Measurements from ENCODE around the gene POLN.
"Not testable (repeated sequence)": the region's sequence is repeated elsewhere in the genome, so short reads cannot be mapped to it uniquely, and the experiment has no call there.

Gene POLN

DNA sequence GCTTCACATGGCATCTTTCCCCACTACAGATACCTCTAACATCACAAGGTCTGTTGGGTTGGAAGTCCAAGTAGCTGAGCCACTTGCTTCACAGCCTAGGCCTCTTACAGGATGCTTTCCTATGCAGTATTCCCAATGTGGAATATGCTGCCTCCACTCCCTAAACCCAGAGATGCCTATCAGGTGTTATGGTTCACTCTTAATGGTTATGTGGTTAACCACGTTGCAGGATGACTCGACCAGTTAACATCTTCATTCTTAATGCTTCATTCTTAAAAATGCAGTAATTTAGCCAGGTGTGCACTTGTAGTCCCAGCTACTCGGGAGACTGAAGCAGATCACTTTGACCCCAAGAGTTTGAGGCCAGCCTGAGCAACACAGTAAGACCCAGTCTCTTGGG lies 24.2 kb downstream of the POLN start:
- Histone ChIP-seq H3K27ac (ENCODE audit: low read depth, low read length, poor library complexity, severe bottlenecking) (no peak overlapping the region), H3F3A (ENCODE audit: insufficient read depth, low read length) (no peaks in the 10 kb centered on the region), H4K20me1 (ENCODE audit: insufficient read depth, low read length) (no peaks in the 10 kb centered on the region), H3K4me3 (ENCODE audit: low read depth, low read length, poor library complexity, severe bottlenecking) (no peak overlapping the region), H3K4me2 (ENCODE audit: low read length) (no peak overlapping the region), H3K9me2 (ENCODE audit: low read depth, low read length) (no peaks in the 10 kb centered on the region), H3K9ac (ENCODE audit: low read length) (no peak overlapping the region), H3K9me3 (ENCODE audit: low read length) (no peaks in the 10 kb centered on the region), H3K79me2 (ENCODE audit: insufficient read depth, low read length) (no peaks in the 10 kb centered on the region), H2AFZ (ENCODE audit: low read length) (no peak overlapping the region), H3K36me3 (ENCODE audit: insufficient read depth, low read length) (no peaks in the 10 kb centered on the region), H3K27me3 (ENCODE audit: insufficient read depth, low read length) (no peaks in the 10 kb centered on the region), H3K4me1 (ENCODE audit: insufficient read depth, low read length, severe bottlenecking) (no peaks in the 10 kb centered on the region)
- TF ChIP-seq CTCF (IDR thresholded peaks at IDR 0.05; ENCODE audit: low read length): no peak
- TF ChIP-seq EZH2 (IDR thresholded peaks at IDR 0.05; ENCODE audit: borderline replicate concordance, low read length): no peak

DNA sequence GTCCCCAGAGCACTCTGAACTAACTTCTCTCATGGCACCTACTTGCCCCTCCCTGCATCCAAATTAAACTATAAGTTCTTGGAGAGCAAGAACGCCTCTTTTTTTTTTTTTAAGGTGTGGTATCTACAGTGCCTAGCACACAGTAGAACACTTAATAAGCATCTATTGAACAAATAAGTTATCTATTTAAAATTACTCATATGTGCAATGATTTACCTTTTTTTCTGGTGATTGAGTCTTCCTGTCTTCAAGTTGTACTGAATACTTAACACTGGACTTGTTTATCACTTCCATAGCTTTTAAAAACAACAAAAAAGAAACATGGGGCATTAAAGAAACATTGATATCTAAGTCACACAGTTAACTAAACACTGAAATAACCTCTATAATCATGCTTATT lies 29.1 kb downstream of the POLN start:
- no peaks in the 10 kb centered on the region for H3K79me2 ChIP-seq (ENCODE audit: insufficient read depth, low read length)
- no peaks in the 10 kb centered on the region for H3K4me1 ChIP-seq (ENCODE audit: insufficient read depth, low read length, severe bottlenecking)
- H3K4me2 ChIP-seq (ENCODE audit: low read length): no peak overlapping the region
- H3K9me3 ChIP-seq (ENCODE audit: low read length): no peaks in the 10 kb centered on the region
- H3K27ac ChIP-seq (ENCODE audit: low read depth, low read length, poor library complexity, severe bottlenecking): no peak overlapping the region
- no peak overlapping the region for H2AFZ ChIP-seq (ENCODE audit: low read length)
- TF ChIP-seq CTCF (IDR thresholded peaks at IDR 0.05; ENCODE audit: low read length): no peak
- no peak for TF ChIP-seq EZH2 (IDR thresholded peaks at IDR 0.05; ENCODE audit: borderline replicate concordance, low read length)
- no peak overlapping the region for H3K4me3 ChIP-seq (ENCODE audit: low read depth, low read length, poor library complexity, severe bottlenecking)
- no peak overlapping the region for H3K9ac ChIP-seq (ENCODE audit: low read length)
- no peaks in the 10 kb centered on the region for H3K36me3 ChIP-seq (ENCODE audit: insufficient read depth, low read length)
- no peaks in the 10 kb centered on the region for H3K9me2 ChIP-seq (ENCODE audit: low read depth, low read length)
- H4K20me1 ChIP-seq (ENCODE audit: insufficient read depth, low read length): no peaks in the 10 kb centered on the region
- H3K27me3 ChIP-seq (ENCODE audit: insufficient read depth, low read length): no peaks in the 10 kb centered on the region
- no peaks in the 10 kb centered on the region for H3F3A ChIP-seq (ENCODE audit: insufficient read depth, low read length)

- H3K4me3 ChIP-seq (ENCODE audit: low read depth, low read length, poor library complexity, severe bottlenecking); H3K36me3 ChIP-seq (ENCODE audit: insufficient read depth, low read length); H3K27ac ChIP-seq (ENCODE audit: low read depth, low read length, poor library complexity, severe bottlenecking); H3K4me1 ChIP-seq (ENCODE audit: insufficient read depth, low read length, severe bottlenecking); H3K79me2 ChIP-seq (ENCODE audit: insufficient read depth, low read length); H3F3A ChIP-seq (ENCODE audit: insufficient read depth, low read length); H3K9me3 ChIP-seq (ENCODE audit: low read length); H4K20me1 ChIP-seq (ENCODE audit: insufficient read depth, low read length); H3K9me2 ChIP-seq (ENCODE audit: low read depth, low read length); H3K4me2 ChIP-seq (ENCODE audit: low read length); H3K27me3 ChIP-seq (ENCODE audit: insufficient read depth, low read length); H2AFZ ChIP-seq (ENCODE audit: low read length); H3K9ac ChIP-seq (ENCODE audit: low read length): not testable (repeated sequence)
Observed at GRCh38 chr4:2202789-2203188, 39.1 kb downstream of the POLN start.

GRCh38 chr4:2194496-2194895 lies 47.4 kb downstream of the POLN start:
- Histone ChIP-seq H3F3A (ENCODE audit: insufficient read depth, low read length) (no peaks in the 10 kb centered on the region), H4K20me1 (ENCODE audit: insufficient read depth, low read length) (no peaks in the 10 kb centered on the region), H3K27ac (ENCODE audit: low read depth, low read length, poor library complexity, severe bottlenecking) (no peak overlapping the region), H3K27me3 (ENCODE audit: insufficient read depth, low read length) (no peaks in the 10 kb centered on the region), H3K79me2 (ENCODE audit: insufficient read depth, low read length) (no peaks in the 10 kb centered on the region), H3K4me1 (ENCODE audit: insufficient read depth, low read length, severe bottlenecking) (no peaks in the 10 kb centered on the region), H3K4me2 (ENCODE audit: low read length) (no peak overlapping the region), H3K9me2 (ENCODE audit: low read depth, low read length) (no peaks in the 10 kb centered on the region), H3K9ac (ENCODE audit: low read length) (no peak overlapping the region), H3K36me3 (ENCODE audit: insufficient read depth, low read length) (no peaks in the 10 kb centered on the region), H3K4me3 (ENCODE audit: low read depth, low read length, poor library complexity, severe bottlenecking) (no peak overlapping the region), H3K9me3 (ENCODE audit: low read length) (no peaks in the 10 kb centered on the region), H2AFZ (ENCODE audit: low read length) (no peak overlapping the region)
- no peak for TF ChIP-seq EZH2 (IDR thresholded peaks at IDR 0.05; ENCODE audit: borderline replicate concordance, low read length)
- no peak for TF ChIP-seq CTCF (IDR thresholded peaks at IDR 0.05; ENCODE audit: low read length)
